GM18951 (cell line): ENCODE data around the gene AUTS2.

Experiments
- POLR2A ChIP-seq: IDR thresholded peaks from 4 replicates; pipeline ENCODE4 v1.6.1; 2011; ENCODE audit warnings: mild to moderate bottlenecking; ENCODE audit not compliant: insufficient read length, insufficient read depth; ENCODE audit errors: extremely low read depth
- in situ Hi-C: fragments of 300-500 bp; cut with MboI; formaldehyde crosslinking; loops from one replicate; pipeline ENCODE4 v1.12.0; 2022; ENCODE audit warnings: low sequenced_read_pairs, mixed read lengths, inconsistent platforms; ENCODE audit not compliant: unreplicated experiment

AUTS2 gene

DNA sequence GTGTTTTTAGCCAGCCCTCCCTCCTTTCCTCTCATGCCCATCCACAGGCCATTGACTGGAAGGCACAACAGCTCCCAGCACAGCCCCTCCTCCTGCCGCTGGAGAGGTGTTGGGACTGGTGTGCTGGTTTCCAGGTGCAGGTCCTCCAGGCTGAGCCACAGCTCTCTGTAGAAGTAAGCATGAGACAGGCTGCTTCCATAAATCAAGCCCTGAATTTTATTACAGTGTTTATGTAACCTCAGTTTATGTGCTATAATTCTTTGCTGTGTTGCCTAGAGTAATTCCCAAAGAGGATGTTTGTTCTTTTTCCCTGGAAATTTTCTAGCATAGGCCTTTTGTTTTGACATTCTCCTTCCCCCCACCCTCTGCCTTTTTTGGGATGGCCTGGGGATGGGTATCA, 445.8 kb downstream of the AUTS2 start:
- no peak for TF ChIP-seq POLR2A
- in situ Hi-C loops: no loop called here

DNA sequence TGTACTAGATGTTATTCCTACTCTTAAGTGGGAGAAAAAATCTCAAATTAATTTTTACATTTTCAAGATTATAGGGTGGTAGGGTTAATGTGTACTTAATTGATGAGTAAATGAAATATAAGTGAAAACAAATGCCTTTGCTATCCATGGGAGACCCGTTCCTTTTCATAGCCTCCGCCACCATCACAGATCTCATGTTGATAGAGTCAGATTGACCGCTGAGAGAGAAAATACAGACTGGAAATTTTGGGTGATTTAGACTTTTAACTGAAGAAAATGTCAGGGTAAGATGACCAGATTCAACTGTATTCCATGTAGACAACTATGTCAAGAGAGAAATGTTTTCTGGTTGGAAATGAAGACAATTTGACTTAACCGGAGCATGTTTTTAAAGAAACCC, 446.2 kb downstream of the AUTS2 start:
- in situ Hi-C loops: no loop called here
- no peak for TF ChIP-seq POLR2A

DNA sequence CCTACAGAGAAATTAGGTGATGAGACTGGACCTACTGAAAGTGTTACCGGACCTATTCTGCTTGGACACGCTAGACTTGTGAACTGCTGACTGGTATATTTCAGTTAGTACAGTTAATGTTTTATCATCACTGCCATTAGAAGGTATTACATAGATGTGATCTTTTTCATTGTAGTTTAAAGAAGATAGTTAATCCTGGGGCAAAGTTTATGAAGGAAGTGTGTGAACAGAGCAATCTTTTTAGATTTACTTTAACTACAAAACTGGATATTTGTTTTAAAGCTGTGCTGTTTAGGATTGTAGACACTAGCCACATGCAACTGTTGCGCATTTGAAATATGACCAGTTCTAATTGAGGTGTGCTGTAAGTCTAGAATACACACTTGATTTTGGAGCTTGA, 446.7 kb downstream of the AUTS2 start:
- no peak for TF ChIP-seq POLR2A
- in situ Hi-C loops: no loop called here

DNA sequence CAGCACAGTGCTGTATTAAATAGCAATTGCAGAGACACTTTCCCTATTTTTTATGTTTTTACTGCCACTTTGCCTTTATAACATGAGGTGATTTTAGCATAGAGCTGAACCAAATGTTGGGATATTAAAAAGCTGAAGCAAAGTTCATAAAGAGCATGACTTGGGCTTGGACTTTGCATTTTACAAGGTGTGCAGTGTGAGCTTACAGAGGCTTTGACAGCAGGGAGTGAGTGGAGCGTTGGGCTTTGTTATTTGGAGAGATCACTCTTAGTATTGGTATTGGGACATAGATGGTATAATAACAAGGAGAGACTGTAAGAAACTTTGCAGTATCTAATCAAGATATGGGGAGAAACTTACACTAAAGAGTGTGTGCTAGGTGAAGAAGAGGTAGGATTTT, 449.1 kb downstream of the AUTS2 start:
- no peak for TF ChIP-seq POLR2A
- in situ Hi-C loops: no loop called here

DNA sequence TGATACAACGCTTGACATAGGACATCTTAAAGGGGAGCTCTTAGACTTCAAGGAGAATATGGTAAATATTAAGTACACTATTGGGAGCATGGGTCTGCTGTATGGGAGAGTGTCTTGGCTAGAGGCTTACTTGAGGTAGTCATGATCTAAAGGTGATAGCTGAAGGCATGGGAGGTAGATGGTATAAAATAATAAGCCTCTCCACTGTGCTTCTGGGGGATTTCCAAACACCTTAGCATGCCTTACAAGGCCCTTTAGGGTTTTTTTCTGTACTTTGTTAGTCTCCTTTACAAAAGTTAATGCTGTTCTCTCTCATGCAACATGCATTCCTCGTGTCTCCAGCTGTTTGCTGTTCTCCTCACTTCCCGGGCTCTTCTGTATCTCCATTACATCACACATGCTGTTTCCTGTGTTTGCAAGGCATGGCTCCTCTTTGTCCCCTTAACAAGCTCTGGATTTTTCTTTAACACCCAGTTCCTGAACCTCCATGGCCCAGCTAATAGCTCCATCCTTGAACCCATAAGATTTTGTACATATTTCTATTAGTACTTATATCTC, 449.7 kb downstream of the AUTS2 start:
- in situ Hi-C loops: no loop called here
- no peak for TF ChIP-seq POLR2A

DNA sequence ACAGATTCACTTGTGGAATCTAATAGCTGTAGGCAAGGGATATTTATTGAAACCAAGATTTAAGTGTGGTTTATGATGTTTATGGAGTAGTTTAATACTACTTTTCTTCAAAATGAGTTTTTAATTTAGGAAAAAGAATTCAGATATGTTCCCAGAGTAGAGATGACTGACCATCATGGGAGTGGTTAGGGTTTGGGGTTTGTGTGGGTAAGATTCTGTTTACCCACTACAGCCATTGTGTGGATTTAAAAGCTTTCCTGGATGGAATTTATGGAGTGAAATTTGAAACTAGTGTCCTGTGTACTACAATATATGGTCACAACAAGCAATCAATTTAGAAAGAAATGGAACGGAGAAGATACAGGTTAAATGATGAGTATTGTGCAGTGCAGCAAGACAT, 453.5 kb downstream of the AUTS2 start:
- in situ Hi-C loops: no loop called here
- TF ChIP-seq POLR2A: no peak

DNA sequence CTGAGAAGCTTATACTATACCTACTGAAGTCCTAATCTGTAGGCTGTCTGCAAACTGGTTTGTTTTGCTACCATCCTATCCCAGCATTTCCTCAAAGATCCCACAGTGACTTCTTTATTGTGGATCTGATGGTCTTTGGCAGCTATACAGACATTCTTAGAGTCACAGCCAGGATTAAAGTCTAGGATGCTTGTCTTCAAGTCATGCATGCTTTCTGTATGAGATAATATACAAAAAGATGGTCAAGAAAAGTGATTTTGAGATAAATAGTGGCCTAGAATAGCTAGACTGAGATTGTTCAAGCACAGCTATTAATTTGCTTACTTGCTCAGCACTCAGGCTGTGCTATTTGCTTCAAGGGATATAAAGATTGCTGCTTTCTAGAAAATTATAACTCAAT, 454.4 kb downstream of the AUTS2 start:
- TF ChIP-seq POLR2A: no peak
- in situ Hi-C loops: no loop called here

DNA sequence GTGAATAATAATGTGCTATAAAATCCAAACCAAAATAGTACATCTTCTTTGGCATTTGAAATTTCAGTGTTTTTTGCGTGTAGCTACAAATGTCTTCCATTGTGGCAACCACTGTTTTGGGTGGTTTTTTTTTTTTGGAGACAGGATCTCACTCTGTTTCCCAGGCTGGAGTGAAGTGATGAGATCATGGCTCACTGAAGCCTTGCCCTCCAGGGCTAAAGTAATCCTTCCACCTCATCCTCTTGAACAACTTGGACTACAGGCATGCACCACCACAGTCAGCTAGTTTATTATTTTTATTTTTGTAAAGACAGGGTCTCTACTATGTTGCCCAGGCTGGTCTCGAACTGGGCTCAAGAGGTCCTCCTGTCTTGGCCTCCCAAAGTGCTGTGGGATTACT, 455.1 kb downstream of the AUTS2 start:
- in situ Hi-C loops: no loop called here
- no peak for TF ChIP-seq POLR2A

DNA sequence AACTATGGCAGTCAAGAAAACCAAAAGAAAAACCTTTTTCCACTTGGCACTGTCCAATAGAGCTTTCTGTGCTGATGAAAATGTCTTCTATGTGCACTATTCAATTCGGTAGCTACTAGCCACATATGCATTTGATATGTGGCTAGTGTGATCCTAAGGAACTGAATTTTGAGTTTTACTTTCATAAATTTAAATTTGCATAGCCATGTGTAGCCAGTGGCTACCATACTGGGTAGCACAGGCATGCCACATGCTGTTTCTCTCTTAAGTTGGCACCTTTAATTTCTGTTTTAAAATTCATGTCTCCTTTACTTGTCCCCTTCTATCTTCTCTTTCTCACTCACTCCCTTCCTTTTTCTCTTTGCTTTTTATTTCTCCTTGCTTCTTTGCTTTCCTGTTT, 455.7 kb downstream of the AUTS2 start:
- in situ Hi-C loops: no loop called here
- TF ChIP-seq POLR2A: no peak

DNA sequence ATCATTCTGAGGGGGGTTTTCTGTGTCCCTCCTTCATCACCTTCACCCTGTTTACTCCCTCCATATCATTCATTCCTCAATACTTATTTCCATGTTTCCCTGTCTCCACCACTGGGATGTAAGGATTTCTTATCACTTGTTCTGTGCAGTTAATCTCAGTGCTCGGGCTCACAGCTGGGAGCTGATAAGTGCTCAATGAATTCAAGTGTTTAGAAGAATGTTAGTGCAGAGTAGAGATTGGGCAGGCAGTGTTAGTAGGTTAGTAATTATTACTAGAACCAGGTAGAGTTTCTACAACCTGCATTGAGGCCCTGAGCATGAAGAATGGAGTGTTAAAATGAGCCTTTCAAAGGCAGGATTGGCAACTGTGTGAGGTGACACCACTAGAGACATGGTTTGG, 458.1 kb downstream of the AUTS2 start:
- in situ Hi-C loops: no loop called here
- TF ChIP-seq POLR2A: no peak

DNA sequence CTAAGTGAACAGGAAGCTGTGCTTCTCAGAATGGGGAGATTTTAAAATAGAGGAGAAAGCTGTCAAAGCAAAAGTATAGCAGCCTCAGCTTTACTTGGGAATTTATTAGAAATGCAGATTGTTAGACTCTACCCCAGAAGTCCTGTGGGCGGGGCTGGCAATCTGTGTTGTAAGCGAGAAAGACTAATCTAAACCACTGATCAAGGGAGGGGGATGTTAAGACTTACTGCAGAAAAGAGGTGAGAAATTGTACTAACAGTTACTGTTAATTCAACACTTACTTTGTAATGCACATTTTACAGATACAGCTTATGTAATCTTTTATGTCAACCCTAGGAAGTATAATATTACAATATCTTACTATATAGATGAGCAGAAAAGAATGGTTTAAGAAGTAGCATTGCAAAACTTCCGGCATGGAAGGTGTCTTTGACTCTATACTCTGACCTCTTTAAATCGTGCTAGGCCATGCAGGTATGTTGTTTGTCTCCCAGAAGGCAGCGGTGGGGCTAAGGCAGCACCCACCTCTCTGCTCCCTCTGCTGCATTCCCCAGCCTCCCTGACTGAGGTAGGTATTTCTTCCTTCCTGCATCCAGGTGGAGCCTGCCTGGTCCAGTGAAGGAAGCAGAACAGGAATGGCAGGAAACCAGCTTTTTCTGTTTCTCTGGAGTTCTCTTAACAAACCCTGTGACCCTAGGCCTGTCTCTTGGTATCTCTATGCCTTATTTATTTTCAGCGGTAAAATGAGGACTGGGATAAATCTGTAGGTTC, 462.2 kb downstream of the AUTS2 start:
- in situ Hi-C loops: no loop called here
- no peak for TF ChIP-seq POLR2A

DNA sequence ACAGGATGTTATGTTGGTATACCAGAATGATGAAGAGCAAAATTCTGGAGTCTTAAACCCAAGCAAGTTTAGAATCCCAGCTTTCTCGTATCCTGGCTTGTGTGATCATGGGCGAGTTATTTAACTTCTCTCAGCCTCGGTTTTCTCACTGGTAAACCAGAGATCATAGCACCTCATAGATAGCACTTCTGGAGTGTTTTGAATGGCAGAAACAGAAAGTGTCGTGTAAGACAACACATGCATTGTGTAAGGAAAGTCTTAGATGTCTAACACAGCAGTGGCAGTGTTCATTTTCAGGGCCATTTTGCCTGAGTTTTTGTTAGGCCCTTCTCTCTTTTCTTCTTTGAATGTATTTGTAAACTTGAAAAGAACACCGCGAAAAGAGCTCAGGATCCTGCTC, 465.1 kb downstream of the AUTS2 start:
- TF ChIP-seq POLR2A: no peak
- in situ Hi-C loops: no loop called here

DNA sequence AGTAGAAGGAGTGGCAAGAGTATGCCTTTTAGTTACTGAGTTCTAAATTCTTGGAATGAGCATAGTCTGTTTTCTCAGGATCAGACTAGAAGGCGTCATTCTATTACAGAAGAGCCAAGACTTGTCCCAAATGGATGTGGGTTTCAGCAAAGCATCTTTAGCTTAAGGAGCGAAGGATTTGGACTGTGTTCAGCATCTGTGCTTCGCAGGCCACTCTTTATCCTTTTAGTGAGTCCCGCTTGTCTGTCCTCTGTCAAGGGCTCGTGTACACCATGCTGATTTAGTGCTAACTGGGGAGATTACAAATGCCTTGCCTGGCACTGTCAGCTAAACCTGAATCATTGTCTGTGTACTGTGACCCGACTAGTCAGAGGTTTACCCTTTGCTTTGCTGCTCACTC, 465.7 kb downstream of the AUTS2 start:
- in situ Hi-C loops: no loop called here
- no peak for TF ChIP-seq POLR2A

DNA sequence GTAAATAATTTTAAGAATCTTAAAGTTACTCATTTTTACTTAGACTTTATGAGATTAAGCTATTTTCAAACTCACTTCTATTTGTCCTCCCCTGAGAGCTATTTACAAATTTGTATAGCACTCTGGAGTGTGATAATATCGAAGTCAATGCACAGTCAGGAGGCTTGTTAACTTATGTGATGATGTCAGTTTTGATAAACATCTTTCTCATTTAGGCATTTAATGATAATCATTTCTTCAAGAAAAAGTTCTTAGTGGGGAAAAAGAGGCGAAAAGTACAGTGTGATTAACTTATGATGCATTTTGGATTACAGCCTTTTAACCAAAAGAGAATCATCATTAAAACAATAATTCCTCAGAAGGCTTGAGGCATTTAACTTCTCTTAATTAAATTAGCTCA, 468.6 kb downstream of the AUTS2 start:
- in situ Hi-C loops: no loop called here
- TF ChIP-seq POLR2A: no peak
